ENCODE data around the gene GPC3.

DNA sequence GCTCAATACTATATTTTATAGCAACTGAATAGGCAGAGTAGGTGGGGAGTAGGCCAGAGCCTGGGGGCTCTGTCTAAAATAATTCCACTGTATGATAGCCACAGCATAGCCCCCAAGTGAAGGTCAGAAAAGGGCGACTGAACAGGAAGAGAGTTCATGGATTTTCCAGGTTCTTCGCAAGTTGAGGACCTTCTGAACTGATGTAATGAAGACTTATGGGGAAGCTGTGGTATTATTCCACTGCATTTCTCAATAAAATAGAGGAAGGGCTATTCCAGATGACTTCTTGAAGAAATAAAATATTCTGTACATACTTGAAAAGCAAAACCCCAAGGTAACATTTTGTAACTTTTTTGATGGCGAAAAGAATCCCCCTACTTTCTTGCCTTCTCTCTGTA, 338.7 kb downstream of the GPC3 start:
- TF ChIP-seq CTCF (IDR thresholded peaks at IDR 0.05) (no peak), POLR2A (IDR thresholded peaks at IDR 0.05) (no peak)

All from thyroid gland (tissue), 4 donors.